Epithelial cell of esophagus (primary cell): ENCODE results near the gene FLNA.

Experiments
- DNase-seq: peaks from one replicate; pipeline ENCODE4 v3.0.0; 2010; ENCODE audit warnings: low read depth
- H3K4me3 ChIP-seq: 2 replicates; pipeline ENCODE4 v1.5.1; 2011; ENCODE audit warnings: mild to moderate bottlenecking, low read length, control low read depth
- TF ChIP-seq, protein P1 (sequence below): IDR thresholded peaks from 2 replicates; pipeline ENCODE4 v1.5.1; 2011; ENCODE audit warnings: low read depth, mild to moderate bottlenecking, low read length, control low read depth, inconsistent platforms; ENCODE audit not compliant: insufficient read depth; ENCODE audit errors: missing control alignments

Gene FLNA

DNA sequence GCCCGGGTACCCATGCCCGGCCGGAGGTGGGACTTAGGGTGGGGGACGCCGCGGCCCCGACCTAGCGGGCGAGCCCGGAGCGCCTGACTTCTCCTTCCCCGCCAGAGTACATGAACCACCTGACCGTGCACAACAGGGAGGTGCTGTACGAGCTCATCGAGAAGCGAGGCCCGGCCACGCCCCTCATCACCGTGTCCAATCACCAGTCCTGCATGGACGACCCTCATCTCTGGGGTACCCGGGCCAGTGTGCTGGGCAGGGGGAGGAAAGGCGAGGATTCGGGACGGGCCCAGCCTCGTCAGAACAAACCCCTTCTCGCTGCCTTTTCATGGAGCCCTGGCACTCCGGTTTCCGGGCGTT, 37.5 kb upstream of the FLNA start:
- peak overlapping the region; percentile 51 for H3K4me3 ChIP-seq
- DNase-seq: peak; percentile 46
- TF ChIP-seq, protein P1, sequence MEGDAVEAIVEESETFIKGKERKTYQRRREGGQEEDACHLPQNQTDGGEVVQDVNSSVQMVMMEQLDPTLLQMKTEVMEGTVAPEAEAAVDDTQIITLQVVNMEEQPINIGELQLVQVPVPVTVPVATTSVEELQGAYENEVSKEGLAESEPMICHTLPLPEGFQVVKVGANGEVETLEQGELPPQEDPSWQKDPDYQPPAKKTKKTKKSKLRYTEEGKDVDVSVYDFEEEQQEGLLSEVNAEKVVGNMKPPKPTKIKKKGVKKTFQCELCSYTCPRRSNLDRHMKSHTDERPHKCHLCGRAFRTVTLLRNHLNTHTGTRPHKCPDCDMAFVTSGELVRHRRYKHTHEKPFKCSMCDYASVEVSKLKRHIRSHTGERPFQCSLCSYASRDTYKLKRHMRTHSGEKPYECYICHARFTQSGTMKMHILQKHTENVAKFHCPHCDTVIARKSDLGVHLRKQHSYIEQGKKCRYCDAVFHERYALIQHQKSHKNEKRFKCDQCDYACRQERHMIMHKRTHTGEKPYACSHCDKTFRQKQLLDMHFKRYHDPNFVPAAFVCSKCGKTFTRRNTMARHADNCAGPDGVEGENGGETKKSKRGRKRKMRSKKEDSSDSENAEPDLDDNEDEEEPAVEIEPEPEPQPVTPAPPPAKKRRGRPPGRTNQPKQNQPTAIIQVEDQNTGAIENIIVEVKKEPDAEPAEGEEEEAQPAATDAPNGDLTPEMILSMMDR: no peak

DNA sequence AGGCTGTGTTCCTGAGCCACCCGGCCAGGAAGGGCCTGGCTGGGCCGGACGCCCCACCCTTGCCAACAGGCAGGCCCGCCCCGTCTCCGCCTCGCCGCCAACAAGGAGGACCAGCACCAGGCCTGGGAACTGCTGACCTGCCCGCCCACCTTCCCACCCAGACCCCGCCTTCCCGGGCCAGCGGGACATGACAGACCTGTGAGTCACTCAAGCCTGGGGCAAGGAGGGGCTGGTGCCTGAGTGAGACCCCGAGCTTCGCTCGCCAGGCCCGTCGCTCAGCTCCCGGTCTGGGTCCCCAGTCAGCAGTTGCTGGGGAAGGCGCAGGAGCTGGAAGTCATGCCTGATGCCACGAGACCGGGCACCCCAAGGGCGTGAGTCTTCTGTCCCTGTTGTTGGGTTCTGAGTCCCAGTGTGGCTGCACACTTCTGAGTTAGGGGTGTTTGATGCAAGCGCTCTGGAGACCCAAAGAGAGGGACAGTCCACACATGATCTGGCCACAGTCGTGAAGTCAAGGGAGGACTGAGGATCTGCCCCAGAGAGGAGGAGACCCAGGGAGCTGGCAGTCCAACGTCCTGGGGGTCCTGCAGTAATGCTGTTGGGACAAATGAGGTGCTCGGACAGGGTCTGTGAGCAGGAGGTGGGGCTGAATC, 34.9 kb upstream of the FLNA start, which contains the start of gene DNASE1L1:
Gene DNASE1L1, minus strand, starts transcription at position 33 of the 650 bp plus-strand sequence. CDS start 3,686 bp downstream, outside the sequence.
- DNase-seq: peak; percentile 74
- TF ChIP-seq, protein P1: no peak
- peak within 1 kb of the TSS; percentile 44 for H3K4me3 ChIP-seq

DNA sequence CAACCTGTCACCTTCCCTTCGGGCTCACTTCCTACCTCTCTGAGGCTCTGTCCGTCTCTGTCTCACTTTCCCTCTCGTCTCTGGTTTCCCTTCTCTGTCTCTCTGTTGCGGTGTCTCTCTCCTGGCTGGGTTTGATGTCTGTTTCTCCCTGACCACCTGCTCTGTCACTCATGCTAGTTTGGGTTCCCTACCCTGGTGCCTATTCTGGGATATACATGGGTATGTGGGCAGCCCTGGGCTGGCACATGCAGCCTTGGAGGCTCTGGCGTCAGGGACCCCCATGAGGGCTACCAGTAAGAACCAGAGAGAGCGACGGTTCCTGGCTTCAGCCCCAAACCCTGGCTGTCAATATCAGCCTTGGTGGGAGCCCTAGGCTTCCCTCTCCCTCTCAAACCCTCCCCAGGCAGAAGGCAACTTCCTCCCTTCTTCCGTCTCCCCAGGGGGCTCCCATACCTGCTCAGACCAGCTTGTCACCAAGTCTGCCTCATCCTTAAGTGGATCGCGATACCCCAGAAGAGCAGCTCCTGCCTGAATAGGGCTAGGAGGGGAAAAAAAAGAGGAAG, 34.3 kb upstream of the FLNA start:
- H3K4me3 ChIP-seq: peak overlapping the region; percentile 44
- TF ChIP-seq, protein P1: no peak
- DNase-seq: no peak

DNA sequence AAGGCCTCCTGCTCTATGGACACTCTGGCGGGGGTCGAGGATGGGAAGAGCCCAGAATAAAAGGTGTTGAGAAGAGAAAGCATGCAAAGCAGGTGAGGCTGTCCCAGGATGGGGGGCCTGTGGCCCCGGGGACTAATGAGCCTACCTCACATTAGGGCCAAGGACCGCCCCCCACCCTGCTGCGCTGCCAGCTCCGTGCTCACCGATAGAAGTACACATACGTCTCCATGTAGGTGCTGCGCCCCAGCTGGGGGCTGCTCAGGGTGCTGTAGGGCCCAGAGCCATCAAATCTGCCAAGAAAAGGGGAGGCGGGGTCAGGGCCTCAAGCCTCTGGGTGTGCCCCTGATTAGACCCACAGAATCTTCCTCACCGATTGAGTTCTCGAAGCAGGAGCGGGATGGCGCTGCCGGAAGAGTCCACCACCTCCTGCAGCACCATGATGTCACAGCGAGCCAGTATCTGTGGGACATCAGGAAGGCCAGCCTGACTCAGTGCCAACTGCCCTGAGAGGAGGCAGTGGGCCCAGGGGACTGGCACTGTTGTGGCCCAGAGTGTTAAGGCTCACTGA, 30.3 kb upstream of the FLNA start:
- H3K4me3 ChIP-seq: no peak overlapping the region
- TF ChIP-seq, protein P1: no peak
- no peak for DNase-seq

DNA sequence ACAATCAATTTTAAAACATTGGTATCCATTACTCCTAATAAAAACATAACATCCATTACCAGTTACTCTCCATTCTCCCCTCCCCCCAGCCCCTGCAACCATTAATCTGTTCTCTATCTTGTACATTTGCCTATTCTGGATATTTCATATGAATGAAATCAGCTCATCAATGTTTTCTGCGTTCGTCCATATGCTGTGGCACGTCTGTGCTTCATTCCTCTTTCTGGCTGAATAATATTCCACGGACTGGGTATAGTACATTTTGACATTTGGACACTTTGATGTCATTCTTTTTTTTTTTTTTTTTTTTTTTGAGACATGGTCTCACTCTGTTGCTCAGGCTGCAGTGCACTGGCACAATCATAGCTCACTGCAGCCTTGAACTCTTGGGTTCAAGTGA, 29.4 kb upstream of the FLNA start:
- H3K4me3 ChIP-seq: no peak overlapping the region
- TF ChIP-seq, protein P1: no peak
- no peak for DNase-seq

DNA sequence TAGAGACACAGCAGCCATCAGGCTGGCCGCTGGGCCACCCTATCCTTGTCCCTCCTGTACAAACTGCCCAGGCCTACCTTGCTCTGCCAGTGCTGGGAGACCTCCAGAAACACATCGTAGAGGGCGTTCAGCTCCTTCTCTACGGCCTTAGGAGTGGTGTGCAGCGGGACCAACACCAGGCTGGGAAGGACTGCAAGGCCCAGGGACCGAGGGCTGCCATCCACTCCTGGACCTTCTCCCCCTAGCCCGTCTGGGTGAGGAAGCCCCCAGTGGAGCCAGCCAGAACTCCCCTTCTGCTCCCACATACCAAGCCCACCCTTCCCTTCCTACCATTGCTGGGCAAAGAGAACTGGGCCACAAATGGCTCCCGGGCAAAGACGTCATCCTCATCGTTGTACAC, 28.8 kb upstream of the FLNA start:
- TF ChIP-seq, protein P1: no peak
- no peak overlapping the region for H3K4me3 ChIP-seq
- no peak for DNase-seq

DNA sequence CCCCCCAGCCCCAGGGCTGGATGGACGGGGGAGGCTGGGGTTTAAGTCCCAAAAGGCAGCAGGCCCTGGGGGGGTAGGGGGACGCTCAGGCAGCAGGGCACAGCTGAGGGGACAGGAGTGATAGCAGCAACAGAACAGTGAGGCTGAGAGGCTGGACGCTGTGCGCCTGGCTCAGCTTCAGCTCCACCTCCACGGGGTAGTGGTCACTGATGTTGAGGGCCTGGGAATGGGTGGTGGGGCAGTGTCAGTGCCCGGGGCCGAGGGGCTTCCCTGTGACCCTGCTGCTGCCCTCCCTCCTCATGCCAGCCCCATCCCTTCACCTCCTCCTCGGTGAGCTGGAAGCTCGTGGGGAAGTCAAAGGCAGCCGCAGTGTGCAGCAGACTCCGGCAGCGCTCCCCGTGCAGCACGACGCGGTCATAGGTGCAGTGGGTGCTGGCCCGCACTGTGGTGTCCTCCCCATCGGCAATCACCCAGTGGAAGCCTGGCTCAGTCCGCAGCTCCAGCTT, 28.2 kb upstream of the FLNA start:
- H3K4me3 ChIP-seq: no peak overlapping the region
- DNase-seq: no peak
- TF ChIP-seq, protein P1: no peak
